ENCODE measurements around the gene RNASE3.

DNA sequence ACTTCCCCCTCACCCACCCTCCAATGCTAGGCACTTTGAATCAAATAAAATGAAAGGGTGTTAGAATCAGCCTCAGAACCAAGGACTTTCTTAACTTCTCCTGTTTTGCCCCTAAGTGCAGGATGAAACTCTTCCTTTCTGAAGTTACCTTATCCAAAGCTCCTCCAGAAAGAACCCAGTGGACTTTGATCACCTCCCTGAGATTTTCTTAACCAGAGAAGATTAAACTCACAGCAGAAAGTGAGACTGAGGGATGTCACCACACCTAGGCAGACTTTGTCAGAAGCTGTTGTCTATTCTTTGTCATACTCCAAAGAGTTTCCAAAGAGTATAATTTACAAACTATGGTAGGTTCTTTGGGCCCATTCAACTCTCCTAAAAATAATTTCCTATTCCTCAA lies 14.2 kb upstream of the RNASE3 start:
- TF ChIP-seq, protein P1, sequence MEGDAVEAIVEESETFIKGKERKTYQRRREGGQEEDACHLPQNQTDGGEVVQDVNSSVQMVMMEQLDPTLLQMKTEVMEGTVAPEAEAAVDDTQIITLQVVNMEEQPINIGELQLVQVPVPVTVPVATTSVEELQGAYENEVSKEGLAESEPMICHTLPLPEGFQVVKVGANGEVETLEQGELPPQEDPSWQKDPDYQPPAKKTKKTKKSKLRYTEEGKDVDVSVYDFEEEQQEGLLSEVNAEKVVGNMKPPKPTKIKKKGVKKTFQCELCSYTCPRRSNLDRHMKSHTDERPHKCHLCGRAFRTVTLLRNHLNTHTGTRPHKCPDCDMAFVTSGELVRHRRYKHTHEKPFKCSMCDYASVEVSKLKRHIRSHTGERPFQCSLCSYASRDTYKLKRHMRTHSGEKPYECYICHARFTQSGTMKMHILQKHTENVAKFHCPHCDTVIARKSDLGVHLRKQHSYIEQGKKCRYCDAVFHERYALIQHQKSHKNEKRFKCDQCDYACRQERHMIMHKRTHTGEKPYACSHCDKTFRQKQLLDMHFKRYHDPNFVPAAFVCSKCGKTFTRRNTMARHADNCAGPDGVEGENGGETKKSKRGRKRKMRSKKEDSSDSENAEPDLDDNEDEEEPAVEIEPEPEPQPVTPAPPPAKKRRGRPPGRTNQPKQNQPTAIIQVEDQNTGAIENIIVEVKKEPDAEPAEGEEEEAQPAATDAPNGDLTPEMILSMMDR (conservative IDR thresholded peaks at IDR 0.05 in 1 of 2, IDR thresholded peaks at IDR 0.05 in 1 of 2; ENCODE audit: extremely low read depth in 1 of 2, insufficient read depth in 1 of 2, low read depth in 1 of 2, low read length in 2 of 2), result no peak
- TF ChIP-seq EZH2 (IDR thresholded peaks at IDR 0.05; ENCODE audit: borderline replicate concordance, low read length), result no peak

All from mammary epithelial cell (primary cell).